H1 (cell line): Measurements from ENCODE around the gene AKAP9. TPM values are rescaled to one million over a fixed set of nuclear protein-coding genes. Genes with fewer than 3 reads are reported as not detected.

Source experiments
- CTCF ChIA-PET: fragments of 300-600 bp; sonication (Branson Sonifier 250); formaldehyde crosslinking; loops from one replicate; lab custom pipeline; 2021; ENCODE audit not compliant: partially characterized antibody; lab: Charles Lee
- POLR2A ChIA-PET: fragments of 300-600 bp; sonication (Branson Sonifier 250); formaldehyde crosslinking; loops from one replicate; lab custom pipeline; 2021; ENCODE audit warnings: inconsistent platforms; ENCODE audit not compliant: partially characterized antibody; lab: Charles Lee
- DNase-seq, 2 experiments: peaks; one replicate each; pipeline versions ENCODE4 v3.0.0 to v3.0.0-alpha.2; 2010 to 2022; ENCODE audit warnings: low spot score in 2 of 2, low read depth in 1 of 2, mixed read lengths in 1 of 2
- FAIRE-seq: peaks from 2 replicates; lab custom pipeline; 2011; peaks lifted over from hg19 to GRCh38; lab: Jason Lieb, UNC
- H2AFZ ChIP-seq: 2 replicates; pipeline ENCODE4 v1.8.1; 2012; ENCODE audit warnings: low read length, inconsistent platforms
- H2AK5ac ChIP-seq: 2 replicates; pipeline ENCODE4 v1.6.1; 2013; ENCODE audit warnings: low read depth, low read length
- H2BK120ac ChIP-seq: replicated peaks from 2 replicates; pipeline ENCODE3; 2013; ENCODE audit warnings: low read depth, low read length, inconsistent platforms
- H2BK12ac ChIP-seq: 2 replicates; pipeline ENCODE4 v1.6.1; 2013; ENCODE audit warnings: low read depth, low read length
- H2BK15ac ChIP-seq: 2 replicates; pipeline ENCODE4 v1.6.1; 2013; ENCODE audit warnings: low read length
- H2BK20ac ChIP-seq: 2 replicates; pipeline ENCODE4 v1.6.1; 2013; ENCODE audit warnings: low read length
- H2BK5ac ChIP-seq: 2 replicates; pipeline ENCODE4 v1.6.1; 2013; ENCODE audit warnings: low read depth, low read length
- H3K14ac ChIP-seq: 2 replicates; pipeline ENCODE4 v1.6.1; 2013; ENCODE audit warnings: inconsistent platforms; ENCODE audit not compliant: insufficient read length
- H3K18ac ChIP-seq: 2 replicates; pipeline ENCODE4 v1.6.1; 2013; ENCODE audit warnings: low read length; ENCODE audit errors: extremely low read depth
- H3K23ac ChIP-seq: 2 replicates; pipeline ENCODE4 v1.6.1; 2013; ENCODE audit warnings: inconsistent platforms; ENCODE audit not compliant: insufficient read length
- H3K23me2 ChIP-seq: 2 replicates; pipeline ENCODE4 v1.6.1; 2013; ENCODE audit warnings: low read depth, low read length
- H3K27ac ChIP-seq: 2 replicates; pipeline ENCODE4 v1.6.1; 2011; ENCODE audit warnings: low read depth, low read length, inconsistent platforms
- H3K27me3 ChIP-seq, 4 experiments: replicated peaks in 1 of 4; 1 replicate in 1 of 4; 2 replicates in 3 of 4; pipeline versions ENCODE4 v1.6.1 to v1.8.1; 2011 to 2013; ENCODE audit warnings: low read length in 3 of 4, mild to moderate bottlenecking in 3 of 4, inconsistent platforms in 2 of 4, mixed read lengths in 2 of 4, moderate library complexity in 1 of 4; ENCODE audit not compliant: control insufficient read depth in 3 of 4, insufficient read depth in 3 of 4; ENCODE audit errors: extremely low read depth in 1 of 4
- H3K36me3 ChIP-seq, 4 experiments: 2 replicates each; pipeline versions ENCODE4 v1.6.1 to v1.8.1; 2011 to 2013; ENCODE audit warnings: mild to moderate bottlenecking in 4 of 4, low read length in 3 of 4, moderate library complexity in 2 of 4, control low read depth in 1 of 4, inconsistent platforms in 1 of 4; ENCODE audit not compliant: insufficient read depth in 4 of 4, control insufficient read depth in 2 of 4
- H3K4ac ChIP-seq: replicated peaks from 2 replicates; pipeline ENCODE3; 2013; ENCODE audit warnings: low read length, low read depth, mixed read lengths, inconsistent platforms; ENCODE audit not compliant: insufficient read length
- H3K4me1 ChIP-seq, 4 experiments: replicated peaks in 1 of 4; 1 replicate in 1 of 4; 2 replicates in 3 of 4; pipeline versions ENCODE4 v1.6.1 to v1.8.1; 2011 to 2013; ENCODE audit warnings: low read length in 3 of 4, inconsistent platforms in 2 of 4, mixed read lengths in 1 of 4; ENCODE audit not compliant: insufficient read depth in 4 of 4, control insufficient read depth in 3 of 4
- H3K4me2 ChIP-seq, 2 experiments: 2 replicates each; pipeline versions ENCODE4 v1.6.1 to v1.8.1; 2011 to 2013; ENCODE audit warnings: low read depth in 2 of 2, low read length in 2 of 2, control low read depth in 1 of 2, inconsistent platforms in 1 of 2, mild to moderate bottlenecking in 1 of 2; ENCODE audit not compliant: insufficient read depth in 1 of 2
- H3K4me3 ChIP-seq, 4 experiments: fragments of 200-600, 300-600 bp in 1 of 4; sonication (generic), shearing (Covaris generic), sonication (Bioruptor Twin) in 1 of 4; 2 replicates each; pipeline versions ENCODE4 v1.5.1 to v1.8.1; 2011 to 2016; ENCODE audit warnings: low read length in 4 of 4, low read depth in 3 of 4, control low read depth in 2 of 4, inconsistent platforms in 2 of 4, mild to moderate bottlenecking in 2 of 4, mixed read lengths in 1 of 4, moderate library complexity in 1 of 4; ENCODE audit not compliant: insufficient read depth in 2 of 4; ENCODE audit errors: extremely low read depth in 1 of 4
- H3K56ac ChIP-seq: replicated peaks from 2 replicates; pipeline ENCODE3; 2013; ENCODE audit warnings: low read depth, mild to moderate bottlenecking, mixed read lengths, low read length, inconsistent platforms; ENCODE audit not compliant: insufficient read length
- H3K79me1 ChIP-seq: 2 replicates; pipeline ENCODE4 v1.6.1; 2013; ENCODE audit warnings: low read depth, low read length, control low read depth
- H3K79me2 ChIP-seq, 2 experiments: 2 replicates each; pipeline versions ENCODE4 v1.6.1 to v1.8.1; 2012 to 2013; ENCODE audit warnings: low read length in 2 of 2, mild to moderate bottlenecking in 2 of 2, inconsistent platforms in 1 of 2; ENCODE audit not compliant: insufficient read depth in 2 of 2, control insufficient read depth in 1 of 2
- H3K9ac ChIP-seq, 4 experiments: replicated peaks in 1 of 4; 1 replicate in 1 of 4; 2 replicates in 3 of 4; pipeline versions ENCODE4 v1.6.1 to v1.8.1; 2011 to 2013; ENCODE audit warnings: low read depth in 3 of 4, low read length in 3 of 4, control low read depth in 2 of 4, mild to moderate bottlenecking in 2 of 4, moderate library complexity in 2 of 4, inconsistent platforms in 1 of 4; ENCODE audit errors: extremely low read depth in 1 of 4
- H3K9me3 ChIP-seq, 2 experiments: 2 replicates each; pipeline versions ENCODE4 v1.6.1 to v1.8.1; 2012 to 2013; ENCODE audit warnings: mild to moderate bottlenecking in 2 of 2, moderate library complexity in 2 of 2, control low read depth in 1 of 2, inconsistent platforms in 1 of 2, low read depth in 1 of 2, low read length in 1 of 2, mixed read lengths in 1 of 2; ENCODE audit not compliant: insufficient read depth in 2 of 2
- H4K20me1 ChIP-seq, 2 experiments: replicated peaks in 1 of 2; 2 replicates each; pipeline versions ENCODE3 to v1.8.1; 2011 to 2013; ENCODE audit warnings: inconsistent platforms in 2 of 2, low read length in 2 of 2, mild to moderate bottlenecking in 1 of 2; ENCODE audit not compliant: insufficient read depth in 2 of 2, control insufficient read depth in 1 of 2
- H4K5ac ChIP-seq: 2 replicates; pipeline ENCODE4 v1.6.1; 2013; ENCODE audit warnings: low read length, low read depth, mixed read lengths, inconsistent platforms; ENCODE audit not compliant: insufficient read length
- H4K8ac ChIP-seq: 2 replicates; pipeline ENCODE4 v1.8.0; 2013; ENCODE audit warnings: mild to moderate bottlenecking, moderate library complexity, low read length, inconsistent platforms; ENCODE audit not compliant: insufficient read depth; ENCODE audit errors: extremely low read depth
- H4K91ac ChIP-seq: replicated peaks from 2 replicates; pipeline ENCODE3; 2013; ENCODE audit warnings: low read length, mixed read lengths, inconsistent platforms; ENCODE audit not compliant: insufficient read length
- BACH1 ChIP-seq: IDR thresholded peaks from 2 replicates; pipeline ENCODE4 v1.6.1; 2012; ENCODE audit warnings: low read length, improper control_type of control experiment
- BRCA1 ChIP-seq: IDR thresholded peaks from 2 replicates; pipeline ENCODE4 v1.6.1; 2012; ENCODE audit warnings: low read depth, low read length, improper control_type of control experiment
- CTBP2 ChIP-seq: IDR thresholded peaks from 2 replicates; pipeline ENCODE4 v1.7.0; 2011; ENCODE audit warnings: borderline replicate concordance, mild to moderate bottlenecking, moderate library complexity, mixed read lengths, low read length; ENCODE audit not compliant: insufficient read depth, insufficient read length
- EGR1 ChIP-seq: IDR thresholded peaks from 2 replicates; pipeline ENCODE4 v1.6.1; 2011; ENCODE audit warnings: low read depth, low read length, borderline replicate concordance
- JUN ChIP-seq: IDR thresholded peaks from 2 replicates; pipeline ENCODE4 v1.6.1; 2011; ENCODE audit warnings: low read depth, mild to moderate bottlenecking, improper control_type of control experiment, low read length
- MAFK ChIP-seq: IDR thresholded peaks from 2 replicates; pipeline ENCODE4 v1.6.1; 2012; ENCODE audit warnings: low read depth, mild to moderate bottlenecking, improper control_type of control experiment, low read length
- MAX ChIP-seq: IDR thresholded peaks from 2 replicates; pipeline ENCODE4 v1.6.1; 2012; ENCODE audit warnings: inconsistent platforms
- NANOG ChIP-seq: IDR thresholded peaks from 2 replicates; pipeline ENCODE4 v1.6.1; 2011; ENCODE audit warnings: low read length, low read depth, mild to moderate bottlenecking, inconsistent platforms; ENCODE audit not compliant: insufficient read depth, poor library complexity, severe bottlenecking
- RBBP5 ChIP-seq: IDR thresholded peaks from 2 replicates; pipeline ENCODE4 v1.7.1; 2012; ENCODE audit warnings: low read depth, mild to moderate bottlenecking, inconsistent platforms, low read length, moderate library complexity, borderline replicate concordance
- RXRA ChIP-seq: IDR thresholded peaks from 2 replicates; pipeline ENCODE4 v1.6.1; 2011; ENCODE audit warnings: low read depth, mild to moderate bottlenecking, low read length, moderate library complexity; ENCODE audit not compliant: insufficient read depth
- SAP30 ChIP-seq: fragments of 300-600 bp; sonication (generic); IDR thresholded peaks from 2 replicates; pipeline ENCODE4 v1.7.1; 2012; ENCODE audit warnings: low read length, moderate library complexity, mild to moderate bottlenecking, inconsistent platforms; ENCODE audit not compliant: insufficient read depth, insufficient replicate concordance
- TAF7 ChIP-seq: optimal IDR thresholded peaks from 2 replicates; pipeline ENCODE3; 2011; ENCODE audit warnings: low read depth, mild to moderate bottlenecking, inconsistent platforms, low read length, moderate library complexity, borderline replicate concordance
- USF2 ChIP-seq: IDR thresholded peaks from 2 replicates; pipeline ENCODE4 v1.6.1; 2011; ENCODE audit warnings: low read length, improper control_type of control experiment
- whole genome bisulfite sequencing, 2 experiments: shearing (Covaris generic) in 1 of 2; methylation state at CpG; one replicate each; pipeline versions ENCODE4 v1.1.6 to v1.1.7; 2013 to 2015; ENCODE audit warnings: low lambda C conversion rate in 2 of 2, mixed read lengths in 2 of 2, inconsistent platforms in 1 of 2, low coverage in 1 of 2, missing lambda C conversion rate in 1 of 2; ENCODE audit not compliant: insufficient replicate concordance in 2 of 2, insufficient coverage in 1 of 2, insufficient read length in 1 of 2; ENCODE audit errors: extremely low coverage in 1 of 2, missing lambda C conversion rate in 1 of 2; 5-methylcytosine and 5-hydroxymethylcytosine counted together
- polyA plus RNA-seq, 7 experiments: library from polyadenylated mRNA; depleted of rRNA in 3 of 7; stranded (reverse) in 5 of 7; unstranded in 2 of 7; fragments of >200 nt in 5 of 7; fragments of 200-250 nt in 2 of 7; gene quantifications; 1 replicate in 5 of 7; 2 replicates in 1 of 7; 4 replicates in 1 of 7; pipeline versions ENCODE4 v1.2.1 to v1.2.3, GENCODE V29; 2011 to 2013; ENCODE audit warnings: missing spikeins in 2 of 7, mixed read lengths in 2 of 7
- total RNA-seq: library from RNA; stranded (reverse); fragmentation: NEBNext Ultra II Directional; extraction: Animal tissue kit (Norgen Biotek cat#: 25700); gene quantifications from 2 replicates; pipeline ENCODE4 v1.2.1, GENCODE V29; 2021

The AKAP9 gene
- total and polyA plus RNA-seq, 2 of the 8 experiments (the other 6 are each of a cell fraction or from before 2014, with no cell fraction given), result 6.2 to 26.3 TPM

GRCh38 chr7:92039900-92040299, 99.2 kb downstream of the AKAP9 start:
- H3K18ac ChIP-seq, result no peak overlapping the region
- DNase-seq, result no peak
- H2BK15ac ChIP-seq, result no peak overlapping the region
- ChIA-PET CTCF (interaction anchor here (0.6 to 1.0 kb wide), 3 partner anchors 44 to 365 kb away, joined by 3 to 4 read pairs (median 3); no protein-coding TSS in a partner anchor), POLR2A (no interaction called here)
- no peak overlapping the region for H3K23ac ChIP-seq
- no peak overlapping the region for H3K4me2 ChIP-seq
- H2BK5ac ChIP-seq, result no peak overlapping the region
- WGBS, 2 experiments, result 100% methylated on average over 1 of the region's 1 CpG; no CpG with 5 or more reads in 1 of the 2 experiments
- no peaks in the 10 kb centered on the region for H3K27me3 ChIP-seq
- no peak overlapping the region for H2AFZ ChIP-seq
- H4K8ac ChIP-seq, result no peak overlapping the region; the same call in 1 of the 2 replicates
- no peak overlapping the region for H4K5ac ChIP-seq
- H3K79me2 ChIP-seq, result no peaks in the 10 kb centered on the region
- H2BK120ac ChIP-seq, result no peak overlapping the region
- H3K4me3 ChIP-seq, result no peak overlapping the region
- H3K14ac ChIP-seq, result no peak overlapping the region
- H3K79me1 ChIP-seq, result no peaks in the 10 kb centered on the region
- no peaks in the 10 kb centered on the region for H3K9me3 ChIP-seq
- H3K56ac ChIP-seq, result no peak overlapping the region
- FAIRE-seq, result no peak
- H3K23me2 ChIP-seq, result no peaks in the 10 kb centered on the region
- no peaks in the 10 kb centered on the region for H3K4me1 ChIP-seq
- no peak overlapping the region for H3K9ac ChIP-seq
- H4K20me1 ChIP-seq, result no peaks in the 10 kb centered on the region
- no peak overlapping the region for H3K27ac ChIP-seq
- H2BK12ac ChIP-seq, result no peak overlapping the region
- no peak overlapping the region for H2BK20ac ChIP-seq
- H3K36me3 ChIP-seq, result peaks cover 0 to 24% (median 2%) of the 10 kb centered on the region in 4 experiments; a peak in 2 of 8 replicates
- H4K91ac ChIP-seq, result no peak overlapping the region
- no peak overlapping the region for H3K4ac ChIP-seq
- H2AK5ac ChIP-seq, result no peak overlapping the region
- TF ChIP-seq RXRA (no peak), SAP30 (no peak), USF2 (no peak), CTBP2 (no peak), BACH1 (no peak), BRCA1 (no peak), MAX (no peak), RBBP5 (no peak), JUN (no peak), MAFK (no peak), TAF7 (no peak), NANOG (no peak), EGR1 (no peak)
